HCT116 (cell line): ENCODE results near the gene CLIC4. TPM values are rescaled to one million over a fixed set of nuclear protein-coding genes. Genes with fewer than 3 reads are reported as not detected.

Source experiments
- ATAC-seq: fragments of 200-7000 bp; cut with Tn5 transposase; 2 replicates; pipeline ENCODE4 v1.9.1; 2020; ENCODE audit warnings: mild to moderate bottlenecking, moderate library complexity
- BruUV-seq: library from RNA; stranded (reverse); fragments of 400-500 nt; replicated peaks from 2 replicates; lab custom pipeline; 2021; lab: Mats Ljungman, UMichigan
- CTCF ChIA-PET: fragments of 300-600 bp; sonication (Branson Sonifier 250); formaldehyde crosslinking; loops from one replicate; lab custom pipeline; 2021; ENCODE audit warnings: antibody characterized with exemption; lab: Charles Lee
- POLR2A ChIA-PET: fragments of 300-600, 350-600 bp; sonication (Branson Sonifier 250); formaldehyde crosslinking; loops from one replicate; lab custom pipeline; 2021; ENCODE audit warnings: antibody characterized with exemption; lab: Charles Lee
- RAD21 ChIA-PET, 2 experiments: fragments of 300-600 bp; sonication (Branson Sonifier 250); formaldehyde crosslinking; loops; one replicate each; lab custom pipeline; 2023; ENCODE audit warnings: low total read pairs in 2 of 2; ENCODE audit not compliant: uncharacterized antibody in 2 of 2, unreplicated experiment in 2 of 2, low non-redundant PET in 1 of 2; lab: Charles Lee
- DNase-seq: peaks from one replicate; pipeline ENCODE4 v3.0.0-alpha.2; 2010; ENCODE audit warnings: low read depth, low spot score
- H2AFZ ChIP-seq: fragments of 200-600 bp; shearing (Covaris generic), sonication (generic); 2 replicates; pipeline ENCODE4 v1.6.1; 2017; ENCODE audit warnings: low read depth, mixed run types, mixed read lengths, antibody characterized with exemption, low read length; ENCODE audit not compliant: poor library complexity, severe bottlenecking
- H3K27ac ChIP-seq: 2 replicates; pipeline ENCODE4 v1.5.1; 2012; ENCODE audit warnings: low read depth, low read length
- H3K27me3 ChIP-seq: fragments of 200-600 bp; sonication (generic); 2 replicates; pipeline ENCODE4 v1.6.1; 2016; ENCODE audit warnings: mixed run types, low read length, mixed read lengths; ENCODE audit not compliant: insufficient read depth
- H3K36me3 ChIP-seq, 2 experiments: fragments of 200-500 bp in 1 of 2; fragments of 200-600 bp in 1 of 2; sonication (Bioruptor generic) in 1 of 2; sonication (generic) in 1 of 2; 2 replicates each; pipeline versions ENCODE4 v1.5.1 to v1.6.1; 2014 to 2016; ENCODE audit warnings: low read length in 2 of 2, inconsistent platforms in 1 of 2, mixed read lengths in 1 of 2, mixed run types in 1 of 2; ENCODE audit not compliant: insufficient read depth in 2 of 2, control insufficient read depth in 1 of 2
- H3K4me1 ChIP-seq, 2 experiments: fragments of 200-600 bp in 1 of 2; sonication (generic) in 1 of 2; 2 replicates each; pipeline versions ENCODE4 v1.5.1 to v1.6.1; 2012 to 2017; ENCODE audit warnings: low read length in 2 of 2, inconsistent platforms in 1 of 2, mild to moderate bottlenecking in 1 of 2, mixed read lengths in 1 of 2, mixed run types in 1 of 2, moderate library complexity in 1 of 2; ENCODE audit not compliant: insufficient read depth in 2 of 2, control insufficient read depth in 1 of 2
- H3K4me2 ChIP-seq: fragments of 200-600 bp; sonication (generic); 2 replicates; pipeline ENCODE4 v1.6.1; 2017; ENCODE audit warnings: mixed run types, low read length, mixed read lengths
- H3K4me3 ChIP-seq, 2 experiments: fragments of 200-600 bp in 1 of 2; sonication (generic) in 1 of 2; replicated peaks in 1 of 2; 2 replicates each; pipeline ENCODE4 v1.5.1; 2011 to 2016; ENCODE audit warnings: low read length in 2 of 2, control low read depth in 1 of 2, low read depth in 1 of 2, mild to moderate bottlenecking in 1 of 2, mixed read lengths in 1 of 2, mixed run types in 1 of 2
- H3K79me2 ChIP-seq: fragments of 200-600 bp; sonication (generic); 2 replicates; pipeline ENCODE4 v1.6.1; 2017; ENCODE audit warnings: mild to moderate bottlenecking, mixed run types, low read length, moderate library complexity, mixed read lengths; ENCODE audit not compliant: insufficient read depth
- H3K9ac ChIP-seq: fragments of 200-600 bp; sonication (generic); 2 replicates; pipeline ENCODE4 v1.6.1; 2016; ENCODE audit warnings: low read length, mixed read lengths
- H3K9me2 ChIP-seq: fragments of 200-600 bp; sonication (generic), shearing (Covaris generic); 2 replicates; pipeline ENCODE4 v1.6.1; 2017; ENCODE audit warnings: mixed run types, mild to moderate bottlenecking, moderate library complexity; ENCODE audit not compliant: insufficient read depth
- H3K9me3 ChIP-seq, 2 experiments: fragments of 200-500 bp in 1 of 2; fragments of 200-600 bp in 1 of 2; sonication (Bioruptor generic) in 1 of 2; sonication (generic) in 1 of 2; 2 replicates each; pipeline ENCODE4 v1.6.1; 2014 to 2017; ENCODE audit warnings: low read length in 2 of 2, mixed read lengths in 2 of 2, inconsistent platforms in 1 of 2, low read depth in 1 of 2, mild to moderate bottlenecking in 1 of 2, mixed run types in 1 of 2, moderate library complexity in 1 of 2; ENCODE audit not compliant: control insufficient read depth in 1 of 2, insufficient read depth in 1 of 2
- H4K20me1 ChIP-seq: fragments of 200-600 bp; sonication (generic), shearing (Covaris generic); 2 replicates; pipeline ENCODE4 v1.6.1; 2017; ENCODE audit warnings: mixed run types, mild to moderate bottlenecking, moderate library complexity; ENCODE audit not compliant: insufficient read depth
- EGR1 ChIP-seq: IDR thresholded peaks from 2 replicates; pipeline ENCODE4 v1.6.1; 2012; ENCODE audit warnings: low read depth
- ELF1 ChIP-seq: IDR thresholded peaks from 2 replicates; pipeline ENCODE4 v1.6.1; 2012; ENCODE audit warnings: low read depth, borderline replicate concordance
- FOSL1 ChIP-seq: IDR thresholded peaks from 2 replicates; pipeline ENCODE4 v1.6.1; 2012; ENCODE audit warnings: low read depth
- MAX ChIP-seq: IDR thresholded peaks from 2 replicates; pipeline ENCODE4 v1.6.1; 2012
- POLR2A ChIP-seq: IDR thresholded peaks from 2 replicates; pipeline ENCODE4 v1.7.0; 2011; ENCODE audit warnings: borderline replicate concordance; ENCODE audit not compliant: insufficient read depth, insufficient read length; ENCODE audit errors: extremely low read depth
- RAD21 ChIP-seq: IDR thresholded peaks from 2 replicates; pipeline ENCODE4 v1.6.1; 2012; ENCODE audit warnings: low read depth, mild to moderate bottlenecking
- REST ChIP-seq: IDR thresholded peaks from 2 replicates; pipeline ENCODE4 v1.6.1; 2012; ENCODE audit warnings: low read depth
- SIN3A ChIP-seq: IDR thresholded peaks from 2 replicates; pipeline ENCODE4 v1.6.1; 2012; ENCODE audit warnings: low read depth
- SP1 ChIP-seq: IDR thresholded peaks from 2 replicates; pipeline ENCODE4 v1.6.1; 2012; ENCODE audit warnings: low read depth
- SRF ChIP-seq: IDR thresholded peaks from 2 replicates; pipeline ENCODE4 v1.6.1; 2012; ENCODE audit warnings: low read depth
- ZBTB33 ChIP-seq: IDR thresholded peaks from 2 replicates; pipeline ENCODE4 v1.6.1; 2011; ENCODE audit warnings: mild to moderate bottlenecking, low read length, moderate library complexity; ENCODE audit not compliant: insufficient replicate concordance; ENCODE audit errors: extremely low read depth
- intact Hi-C: fragments of 100-400 bp; cut with micrococcal nuclease; formaldehyde crosslinking; loops from 2 replicates; pipeline ENCODE4 v1.10.0; 2022
- total RNA-seq: library from RNA; stranded (reverse); gene quantifications from one replicate; pipeline ENCODE4 v1.2.1, GENCODE V29; 2021; ENCODE audit not compliant: unreplicated experiment

The CLIC4 gene
- total RNA-seq, 1 experiment from 2014 or later: 77.2 TPM

GRCh38 chr1:24805534-24806301, 60.5 kb downstream of the CLIC4 start:
- DNase-seq: no peak
- Histone ChIP-seq H3K36me3 (no peaks in the 10 kb centered on the region), H3K9me3 (no peaks in the 10 kb centered on the region), H3K4me3 (no peak overlapping the region), H3K9ac (no peak overlapping the region), H3K4me2 (no peak overlapping the region), H3K27ac (no peak overlapping the region), H3K4me1 (0 out of 4 replicates have a peak, but pooled peaks cover 0 to 4% of the 10 kb centered on the region in 2 experiments), H2AFZ (no peak overlapping the region), H3K79me2 (0 out of 2 replicates have a peak, but pooled peaks cover 4% of the 10 kb centered on the region), H4K20me1 (no peaks in the 10 kb centered on the region), H3K27me3 (no peaks in the 10 kb centered on the region), H3K9me2 (no peaks in the 10 kb centered on the region)
- BruUV-seq: no TSS peak
- RAD21 ChIA-PET: no interaction called here
- CTCF ChIA-PET: interaction anchor here (1.0 to 2.5 kb wide), 2 partner anchors 25 to 117 kb away, joined by 3 to 9 read pairs; no protein-coding TSS in a partner anchor
- intact Hi-C loops: no loop called here
- POLR2A ChIA-PET: no interaction called here
- TF ChIP-seq ELF1 (no peak), SRF (no peak)
- ATAC-seq: no peak

GRCh38 chr1:24806588-24806987, 61.3 kb downstream of the CLIC4 start:
- POLR2A ChIA-PET: no interaction called here
- H4K20me1 ChIP-seq: no peaks in the 10 kb centered on the region
- H3K4me3 ChIP-seq: no peak overlapping the region
- no peak overlapping the region for H2AFZ ChIP-seq
- H3K9me3 ChIP-seq: no peaks in the 10 kb centered on the region
- H3K27me3 ChIP-seq: no peaks in the 10 kb centered on the region
- RAD21 ChIA-PET: no interaction called here
- intact Hi-C loops: no loop called here
- BruUV-seq: no TSS peak
- H3K4me1 ChIP-seq: 0 out of 4 replicates have a peak, but pooled peaks cover 0 to 4% of the 10 kb centered on the region in 2 experiments
- no peaks in the 10 kb centered on the region for H3K9me2 ChIP-seq
- H3K27ac ChIP-seq: no peak overlapping the region
- ATAC-seq (no peak), DNase-seq (no peak)
- no peak overlapping the region for H3K9ac ChIP-seq
- no peak overlapping the region for H3K4me2 ChIP-seq
- TF ChIP-seq POLR2A (no peak), MAX (no peak), ZBTB33 (no peak), SP1 (no peak), REST (no peak), EGR1 (no peak), RAD21 (no peak), SIN3A (no peak), FOSL1 (no peak)
- CTCF ChIA-PET: interaction anchor here (2.5 kb wide), 1 partner anchor 24 kb away, joined by 9 read pairs; no protein-coding TSS in a partner anchor
- H3K36me3 ChIP-seq: no peaks in the 10 kb centered on the region
- 0 out of 2 replicates have a peak, but pooled peaks cover 4% of the 10 kb centered on the region for H3K79me2 ChIP-seq
